Mesenchymal stem cell (in vitro differentiated cells and primary cell): ENCODE results near the gene DICER1.

ENCODE experiments used
- DNase-seq: peaks from one replicate; pipeline ENCODE4 v3.0.0-alpha.2; 2013
- H2AFZ ChIP-seq: one replicate; pipeline ENCODE4 v1.6.1; 2013; ENCODE audit warnings: low read depth, mild to moderate bottlenecking, control low read depth, inconsistent platforms, low read length, moderate library complexity
- H2AK5ac ChIP-seq: 2 replicates; pipeline ENCODE4 v1.6.1; 2013; ENCODE audit warnings: low read length, moderate library complexity, mild to moderate bottlenecking, inconsistent platforms; ENCODE audit not compliant: severe bottlenecking
- H2BK120ac ChIP-seq: one replicate; pipeline ENCODE4 v1.6.1; 2013; ENCODE audit warnings: low read depth, mild to moderate bottlenecking, inconsistent platforms, low read length, moderate library complexity
- H2BK12ac ChIP-seq, 2 experiments: one replicate each; pipeline ENCODE4 v1.6.1; 2013; ENCODE audit warnings: inconsistent platforms in 2 of 2, low read length in 2 of 2, mild to moderate bottlenecking in 2 of 2, moderate library complexity in 2 of 2, control low read depth in 1 of 2
- H2BK15ac ChIP-seq: one replicate; pipeline ENCODE4 v1.6.1; 2013; ENCODE audit warnings: mild to moderate bottlenecking, low read depth, inconsistent platforms; ENCODE audit not compliant: poor library complexity, severe bottlenecking
- H2BK5ac ChIP-seq: 2 replicates; pipeline ENCODE4 v1.6.1; 2013; ENCODE audit warnings: low read depth, mild to moderate bottlenecking, low read length, control low read depth, inconsistent platforms; ENCODE audit not compliant: poor library complexity, severe bottlenecking
- H3K14ac ChIP-seq, 2 experiments: one replicate each; pipeline ENCODE4 v1.6.1; 2013; ENCODE audit warnings: inconsistent platforms in 2 of 2, low read length in 2 of 2, control low read depth in 1 of 2, mild to moderate bottlenecking in 1 of 2, moderate library complexity in 1 of 2
- H3K18ac ChIP-seq, 2 experiments: one replicate each; pipeline ENCODE4 v1.6.1; 2013; ENCODE audit warnings: inconsistent platforms in 2 of 2, low read length in 2 of 2, control low read depth in 1 of 2, low read depth in 1 of 2, mild to moderate bottlenecking in 1 of 2
- H3K23ac ChIP-seq, 2 experiments: one replicate each; pipeline ENCODE4 v1.6.1; 2013; ENCODE audit warnings: inconsistent platforms in 2 of 2, low read length in 2 of 2, mild to moderate bottlenecking in 2 of 2, moderate library complexity in 2 of 2, control low read depth in 1 of 2
- H3K27ac ChIP-seq: 2 replicates; pipeline ENCODE4 v1.5.1; 2013; ENCODE audit warnings: mild to moderate bottlenecking, moderate library complexity, low read length, control low read depth, inconsistent platforms; ENCODE audit not compliant: poor library complexity, severe bottlenecking
- H3K27me3 ChIP-seq, 2 experiments: 2 replicates each; pipeline versions ENCODE4 v1.6.1 to v1.7.0; 2013; ENCODE audit warnings: low read length in 2 of 2, mild to moderate bottlenecking in 2 of 2, moderate library complexity in 2 of 2, control low read depth in 1 of 2, inconsistent platforms in 1 of 2; ENCODE audit not compliant: control insufficient read depth in 1 of 2, insufficient read depth in 1 of 2
- H3K36me3 ChIP-seq, 2 experiments: 2 replicates each; pipeline versions ENCODE4 v1.6.1 to v1.7.0; 2013; ENCODE audit warnings: low read length in 2 of 2, control low read depth in 1 of 2, inconsistent platforms in 1 of 2, low read depth in 1 of 2, mild to moderate bottlenecking in 1 of 2; ENCODE audit not compliant: insufficient read depth in 2 of 2, control insufficient read depth in 1 of 2
- H3K4ac ChIP-seq, 2 experiments: one replicate each; pipeline ENCODE4 v1.6.1; 2013; ENCODE audit warnings: inconsistent platforms in 2 of 2, low read length in 2 of 2, mild to moderate bottlenecking in 2 of 2, moderate library complexity in 2 of 2, control low read depth in 1 of 2, low read depth in 1 of 2
- H3K4me1 ChIP-seq: 2 replicates; pipeline ENCODE4 v1.6.1; 2013; ENCODE audit warnings: low read depth, low read length, control low read depth; ENCODE audit not compliant: control insufficient read depth, insufficient read depth
- H3K4me2 ChIP-seq: 2 replicates; pipeline ENCODE4 v1.6.1; 2013; ENCODE audit warnings: low read length, mild to moderate bottlenecking, inconsistent platforms; ENCODE audit not compliant: poor library complexity, severe bottlenecking
- H3K4me3 ChIP-seq, 2 experiments: 2 replicates each; pipeline versions ENCODE4 v1.5.1 to v1.7.0; 2013; ENCODE audit warnings: low read length in 2 of 2, mild to moderate bottlenecking in 2 of 2, control low read depth in 1 of 2, low read depth in 1 of 2; ENCODE audit not compliant: insufficient read depth in 1 of 2
- H3K79me1 ChIP-seq: replicated peaks from 2 replicates; pipeline ENCODE4 v1.6.1; 2013; ENCODE audit warnings: mild to moderate bottlenecking, control low read depth, low read length, inconsistent platforms; ENCODE audit not compliant: poor library complexity, severe bottlenecking
- H3K9ac ChIP-seq: 2 replicates; pipeline ENCODE4 v1.7.0; 2013; ENCODE audit warnings: mild to moderate bottlenecking, low read length, moderate library complexity
- H3K9me3 ChIP-seq: 2 replicates; pipeline ENCODE4 v1.7.0; 2013; ENCODE audit warnings: mild to moderate bottlenecking, low read length; ENCODE audit not compliant: control insufficient read depth
- H4K8ac ChIP-seq: one replicate; pipeline ENCODE4 v1.6.1; 2013; ENCODE audit warnings: inconsistent platforms, mild to moderate bottlenecking, low read length, moderate library complexity
- H4K91ac ChIP-seq: one replicate; pipeline ENCODE4 v1.6.1; 2013; ENCODE audit warnings: mild to moderate bottlenecking, low read length, inconsistent platforms
- WGBS: methylation state at CpG from one replicate; pipeline ENCODE4 v1.1.7; 2013; ENCODE audit warnings: mixed read lengths; 5-methylcytosine and 5-hydroxymethylcytosine counted together

Gene DICER1

GRCh38 chr14:95073947-95074346 lies 83.4 kb downstream of the DICER1 start:
- Histone ChIP-seq H3K4me1 (no peaks in the 10 kb centered on the region), H3K36me3 (no peaks in the 10 kb centered on the region), H2BK120ac (no peak overlapping the region), H2BK15ac (no peak overlapping the region), H3K27me3 (peaks cover 12 to 37% of the 10 kb centered on the region in 2 experiments), H2BK12ac (no peak overlapping the region), H3K9ac (no peak overlapping the region), H3K27ac (no peak overlapping the region), H3K79me1 (no peaks in the 10 kb centered on the region), H3K4me2 (no peak overlapping the region), H4K8ac (no peak overlapping the region), H2AFZ (no peak overlapping the region), H2BK5ac (no peak overlapping the region), H3K4me3 (no peak overlapping the region), H3K23ac (no peak overlapping the region), H4K91ac (no peak overlapping the region), H3K14ac (no peak overlapping the region), H3K4ac (no peak overlapping the region), H3K9me3 (peaks cover 4% of the 10 kb centered on the region), H3K18ac (no peak overlapping the region), H2AK5ac (no peak overlapping the region)
- DNase-seq = no peak
- 88% methylated on average over 3 of the region's 3 CpGs for WGBS

DNA sequence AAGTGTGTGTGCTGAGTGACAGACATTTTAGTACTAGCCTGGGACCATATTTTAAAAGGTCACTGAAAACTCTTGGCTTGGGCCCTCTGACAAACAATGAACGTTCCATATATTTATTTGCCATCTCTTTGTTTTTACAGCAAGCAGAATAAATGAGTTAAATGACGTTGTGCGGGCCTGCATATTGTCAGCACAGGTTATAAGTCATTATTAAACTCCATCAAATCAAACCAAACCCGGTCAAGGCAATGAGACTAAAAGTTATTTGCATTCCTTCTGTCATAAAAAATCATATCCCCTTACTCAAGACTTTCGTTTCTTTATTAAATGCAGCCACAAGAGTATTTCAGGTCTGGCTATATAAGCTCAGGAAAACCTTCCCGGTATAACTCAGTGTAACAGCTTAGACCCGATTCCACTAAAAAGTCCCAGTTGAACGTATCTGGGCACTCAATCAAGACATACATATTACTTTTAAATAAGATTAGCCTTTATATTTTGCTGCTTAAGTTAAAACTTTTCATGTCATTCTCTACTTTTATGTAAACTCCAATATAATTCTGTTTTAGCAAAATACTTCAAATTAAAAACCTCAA lies 84.9 kb downstream of the DICER1 start:
- WGBS = 83% methylated on average over 7 of the region's 8 CpGs
- no peak overlapping the region for H2BK15ac ChIP-seq
- no peak overlapping the region for H2BK120ac ChIP-seq
- H3K4me1 ChIP-seq = no peaks in the 10 kb centered on the region
- H2AFZ ChIP-seq = no peak overlapping the region
- no peak overlapping the region for H4K91ac ChIP-seq
- H3K18ac ChIP-seq = no peak overlapping the region
- H4K8ac ChIP-seq = no peak overlapping the region
- no peak for DNase-seq
- no peak overlapping the region for H2BK12ac ChIP-seq
- no peak overlapping the region for H2AK5ac ChIP-seq
- H2BK5ac ChIP-seq = no peak overlapping the region
- H3K23ac ChIP-seq = no peak overlapping the region
- H3K79me1 ChIP-seq = no peaks in the 10 kb centered on the region
- no peaks in the 10 kb centered on the region for H3K36me3 ChIP-seq
- no peak overlapping the region for H3K4ac ChIP-seq
- peaks cover 4% of the 10 kb centered on the region for H3K9me3 ChIP-seq
- H3K27me3 ChIP-seq = peaks cover 25 to 51% of the 10 kb centered on the region in 2 experiments
- no peak overlapping the region for H3K4me2 ChIP-seq
- no peak overlapping the region for H3K4me3 ChIP-seq
- H3K27ac ChIP-seq = no peak overlapping the region
- no peak overlapping the region for H3K14ac ChIP-seq
- no peak overlapping the region for H3K9ac ChIP-seq

- Histone ChIP-seq H2AK5ac (no peak overlapping the region), H2BK5ac (no peak overlapping the region), H2BK15ac (no peak overlapping the region), H3K36me3 (no peaks in the 10 kb centered on the region), H3K14ac (no peak overlapping the region), H3K18ac (no peak overlapping the region), H3K4ac (no peak overlapping the region), H3K9ac (no peak overlapping the region), H2AFZ (no peak overlapping the region), H4K8ac (no peak overlapping the region), H3K4me2 (no peak overlapping the region), H4K91ac (no peak overlapping the region), H3K27me3 (peaks cover 27 to 57% of the 10 kb centered on the region in 2 experiments), H2BK12ac (no peak overlapping the region), H3K23ac (no peak overlapping the region), H3K27ac (no peak overlapping the region), H3K4me1 (no peaks in the 10 kb centered on the region), H3K4me3 (no peak overlapping the region), H3K79me1 (no peaks in the 10 kb centered on the region), H2BK120ac (no peak overlapping the region), H3K9me3 (peaks cover 4% of the 10 kb centered on the region)
- DNase-seq = no peak
- 91% methylated on average over 19 of the region's 19 CpGs for WGBS
These were observed 85.6 kb downstream of the DICER1 start for GRCh38 chr14:95071649-95072280.

GRCh38 chr14:95070748-95071435 lies 86.4 kb downstream of the DICER1 start:
- WGBS = 88% methylated on average over 11 of the region's 11 CpGs

More at GRCh38 chr14:95070748-95071435, 86.4 kb downstream of the DICER1 start:
- Histone ChIP-seq H3K14ac (no peak overlapping the region), H3K4ac (no peak overlapping the region), H2BK120ac (no peak overlapping the region), H3K36me3 (no peaks in the 10 kb centered on the region), H3K4me1 (no peaks in the 10 kb centered on the region), H3K4me2 (no peak overlapping the region), H3K4me3 (no peak overlapping the region), H4K91ac (no peak overlapping the region), H3K27me3 (peaks cover 27 to 64% of the 10 kb centered on the region in 2 experiments), H3K27ac (no peak overlapping the region), H2AK5ac (no peak overlapping the region), H3K79me1 (no peaks in the 10 kb centered on the region), H3K9ac (no peak overlapping the region), H3K9me3 (peaks cover 7% of the 10 kb centered on the region), H4K8ac (no peak overlapping the region), H2BK12ac (no peak overlapping the region), H3K18ac (no peak overlapping the region), H3K23ac (no peak overlapping the region), H2BK5ac (no peak overlapping the region), H2BK15ac (no peak overlapping the region), H2AFZ (no peak overlapping the region)
- no peak for DNase-seq
